K562 (cell line): Measurements from ENCODE around the gene IP6K2.

Source experiments
- CTCF ChIP-seq, 3 experiments: IDR thresholded peaks in 2 of 3; conservative IDR thresholded peaks in 1 of 3; 2 replicates each; pipeline ENCODE4 v1.5.1; 2011 to 2012; ENCODE audit warnings: low read length in 3 of 3, mild to moderate bottlenecking in 3 of 3, control low read depth in 2 of 3, improper control_type of control experiment in 1 of 3, inconsistent platforms in 1 of 3, low read depth in 1 of 3, mixed read lengths in 1 of 3, moderate library complexity in 1 of 3; ENCODE audit not compliant: insufficient read depth in 2 of 3
- PHB ChIP-seq: fragments of 250-450 bp; sonication (Bioruptor Pico); IDR thresholded peaks from 2 replicates; pipeline ENCODE4 v1.5.0; 2021
- POLR2AphosphoS5 ChIP-seq: IDR thresholded peaks from 2 replicates; pipeline ENCODE4 v1.6.1; 2011; ENCODE audit warnings: mild to moderate bottlenecking, low read depth, low read length, moderate library complexity; ENCODE audit not compliant: control insufficient read depth, insufficient read depth
- RCOR1 ChIP-seq, 2 experiments: IDR thresholded peaks; 2 replicates each; pipeline ENCODE4 v1.6.1; 2012; ENCODE audit warnings: low read depth in 2 of 2, low read length in 2 of 2, borderline replicate concordance in 1 of 2, improper control_type of control experiment in 1 of 2
- SP2 ChIP-seq: IDR thresholded peaks from 2 replicates; pipeline ENCODE4 v1.6.1; 2011; ENCODE audit warnings: mild to moderate bottlenecking, low read depth, low read length, moderate library complexity; ENCODE audit not compliant: poor library complexity, severe bottlenecking; ENCODE audit errors: extremely low read depth
- TAF1 ChIP-seq: IDR thresholded peaks from 2 replicates; pipeline ENCODE4 v1.6.1; 2011; ENCODE audit warnings: mild to moderate bottlenecking, low read length, moderate library complexity; ENCODE audit not compliant: insufficient read depth, control insufficient read depth, severe bottlenecking; ENCODE audit errors: extremely low read depth
- ZBTB1 ChIP-seq: sonication (generic); formaldehyde crosslinking; IDR thresholded peaks from 2 replicates; pipeline ENCODE4 v1.8.1; 2023; ENCODE audit warnings: missing genetic modification reagents, low read depth, mild to moderate bottlenecking, borderline replicate concordance
- ZNF253 ChIP-seq: fragments of 250-450 bp; sonication (Bioruptor Pico); conservative IDR thresholded peaks from 2 replicates; pipeline ENCODE4 v1.6.1; 2021; ENCODE audit warnings: mild to moderate bottlenecking

- TF ChIP-seq POLR2AphosphoS5 = no peak
- TF ChIP-seq RCOR1 (IDR thresholded peaks at IDR 0.05; ENCODE audit: borderline replicate concordance in 1 of 2, low read depth in 2 of 2, low read length in 2 of 2) = no peak
- no peak for TF ChIP-seq ZBTB1 (CRISPR knock-in tag)
- no peak for TF ChIP-seq ZNF253 (CRISPR knock-in tag)
- no peak for TF ChIP-seq CTCF (IDR thresholded peaks at IDR 0.05 in 2 of 3, conservative IDR thresholded peaks at IDR 0.05 in 1 of 3; ENCODE audit: insufficient read depth in 2 of 3, low read depth in 1 of 3, low read length in 3 of 3)
- TF ChIP-seq PHB = no peak
- no peak for TF ChIP-seq SP2
- TF ChIP-seq TAF1 = no peak
Observed at GRCh38 chr3:48709051-48709461, 8.0 kb downstream of the IP6K2 start.
